HK-2 (cell line): ENCODE data around the gene CCDC167.

Experiments
- DNase-seq: peaks from one replicate; pipeline ENCODE4 v3.0.0-alpha.2; 2018; ENCODE audit not compliant: unreplicated experiment

The CCDC167 gene

GRCh38 chr6:37530297-37530696 is 30.6 kb upstream of the CCDC167 start:
- no peak for DNase-seq

- DNase-seq = no peak
These were observed 28.8 kb upstream of the CCDC167 start for GRCh38 chr6:37528541-37528940.

GRCh38 chr6:37525460-37526357 is 26.0 kb upstream of the CCDC167 start:
- DNase-seq = no peak

- no peak for DNase-seq
These were observed 25.3 kb upstream of the CCDC167 start for GRCh38 chr6:37524970-37525318.

- DNase-seq = no peak
These were observed 24.6 kb upstream of the CCDC167 start for GRCh38 chr6:37524025-37524969.

GRCh38 chr6:37523412-37523811 is 23.7 kb upstream of the CCDC167 start:
- no peak for DNase-seq

GRCh38 chr6:37522836-37523235 is 23.1 kb upstream of the CCDC167 start:
- DNase-seq = no peak

- DNase-seq = no peak
These were observed 22.0 kb upstream of the CCDC167 start for GRCh38 chr6:37521674-37522073.

GRCh38 chr6:37520926-37521325 is 21.2 kb upstream of the CCDC167 start:
- no peak for DNase-seq

- DNase-seq = no peak
These were observed 19.8 kb upstream of the CCDC167 start for GRCh38 chr6:37519461-37519860.

GRCh38 chr6:37518116-37518515 is 18.4 kb upstream of the CCDC167 start:
- DNase-seq = no peak

- DNase-seq = no peak
These were observed 17.7 kb upstream of the CCDC167 start for GRCh38 chr6:37517411-37517812.

GRCh38 chr6:37516920-37517405 is 17.3 kb upstream of the CCDC167 start:
- no peak for DNase-seq

- peak; percentile 27 for DNase-seq
These were observed 16.6 kb upstream of the CCDC167 start for GRCh38 chr6:37516076-37516919.

- DNase-seq = no peak
These were observed 16.0 kb upstream of the CCDC167 start for GRCh38 chr6:37515712-37516075.

- DNase-seq = no peak
These were observed 15.1 kb upstream of the CCDC167 start for GRCh38 chr6:37514837-37515236.

- DNase-seq = no peak
These were observed 14.7 kb upstream of the CCDC167 start for GRCh38 chr6:37514321-37514771.

- no peak for DNase-seq
These were observed 13.9 kb upstream of the CCDC167 start for GRCh38 chr6:37513576-37513975.

- DNase-seq = no peak
These were observed 13.5 kb upstream of the CCDC167 start for GRCh38 chr6:37513155-37513554.

GRCh38 chr6:37512400-37513011 is 12.8 kb upstream of the CCDC167 start:
- no peak for DNase-seq

GRCh38 chr6:37511910-37512399 is 12.3 kb upstream of the CCDC167 start:
- DNase-seq = no peak
